ENCODE measurements around the gene MICU2. TPM values are rescaled to one million over a fixed set of nuclear protein-coding genes. Genes with fewer than 3 reads are reported as not detected.

Gene MICU2
- total RNA-seq, 1 donor from 2014 or later, result 61.9 TPM

DNA sequence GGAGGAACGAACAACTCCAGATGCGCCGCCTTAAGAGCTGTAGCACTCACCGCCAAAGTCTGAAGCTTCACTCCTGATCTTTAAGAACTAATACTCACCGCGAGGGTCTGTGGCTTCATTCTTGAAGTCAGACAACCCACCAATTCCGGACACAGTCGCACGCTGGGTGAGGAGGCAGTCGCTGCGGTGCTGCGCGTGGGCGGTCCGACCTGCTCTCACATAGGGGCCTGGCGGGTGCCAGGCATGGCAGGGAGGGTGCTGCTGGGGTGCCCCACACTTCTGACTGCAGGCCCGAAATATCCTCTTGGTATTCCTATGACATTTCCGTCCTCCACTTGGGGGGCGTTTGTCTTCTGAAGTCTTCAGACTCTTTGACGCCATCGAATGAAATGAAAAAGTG is 7.4 kb upstream of the MICU2 start:
- H3K27me3 ChIP-seq, result no peaks in the 10 kb centered on the region
- intact Hi-C loops (cut with DNase I), result no loop called here
- no peak for TF ChIP-seq POLR2AphosphoS5 (IDR thresholded peaks at IDR 0.05; ENCODE audit: insufficient read depth in 1 of 2, low read depth in 1 of 2)

GRCh38 chr13:21610687-21611086 is 6.7 kb upstream of the MICU2 start:
- no peaks in the 10 kb centered on the region for H3K4me1 ChIP-seq
- no peak overlapping the region for H3K4me3 ChIP-seq
- no peaks in the 10 kb centered on the region for H3K36me3 ChIP-seq
- no peak for DNase-seq (ENCODE audit: extremely low spot score in 2 of 2)
- H3K27ac ChIP-seq, result no peak overlapping the region
- H3K9me3 ChIP-seq, result no peaks in the 10 kb centered on the region
- no peak for TF ChIP-seq CTCF (IDR thresholded peaks at IDR 0.05)
- TF ChIP-seq POLR2A (IDR thresholded peaks at IDR 0.05), result no peak
- no peak for TF ChIP-seq POLR2AphosphoS5 (IDR thresholded peaks at IDR 0.05; ENCODE audit: insufficient read depth in 1 of 2, low read depth in 1 of 2)
- intact Hi-C loops (cut with DNase I), result no loop called here
- H3K27me3 ChIP-seq, result no peaks in the 10 kb centered on the region

More for the DNA sequence above, 7.4 kb upstream of the MICU2 start:
- Histone ChIP-seq H3K27ac (no peak overlapping the region), H3K9me3 (no peaks in the 10 kb centered on the region), H3K36me3 (no peaks in the 10 kb centered on the region), H3K4me1 (no peaks in the 10 kb centered on the region), H3K4me3 (no peak overlapping the region)
- DNase-seq (ENCODE audit: extremely low spot score in 2 of 2), result no peak

GRCh38 chr13:21608961-21609360 is 5.0 kb upstream of the MICU2 start:
- H3K27me3 ChIP-seq, result no peaks in the 10 kb centered on the region
- H3K4me1 ChIP-seq, result no peaks in the 10 kb centered on the region
- H3K36me3 ChIP-seq, result no peaks in the 10 kb centered on the region
- no peak overlapping the region for H3K27ac ChIP-seq
- DNase-seq (ENCODE audit: extremely low spot score in 2 of 2), result no peak
- no peaks in the 10 kb centered on the region for H3K9me3 ChIP-seq
- TF ChIP-seq POLR2A (IDR thresholded peaks at IDR 0.05), result no peak
- no peak for TF ChIP-seq POLR2AphosphoS5 (IDR thresholded peaks at IDR 0.05; ENCODE audit: insufficient read depth in 1 of 2, low read depth in 1 of 2)
- TF ChIP-seq CTCF (IDR thresholded peaks at IDR 0.05), result no peak
- no peak overlapping the region for H3K4me3 ChIP-seq
- intact Hi-C loops (cut with DNase I), result no loop called here

- H3K4me1 ChIP-seq, result peaks cover 6% of the 10 kb centered on the region
- no peak overlapping the region for H3K4me3 ChIP-seq
- TF ChIP-seq POLR2AphosphoS5 (IDR thresholded peaks at IDR 0.05; ENCODE audit: insufficient read depth in 1 of 2, low read depth in 1 of 2) (no peak), CTCF (IDR thresholded peaks at IDR 0.05) (no peak), POLR2A (IDR thresholded peaks at IDR 0.05) (no peak)
- H3K27ac ChIP-seq, result no peak overlapping the region
- DNase-seq (ENCODE audit: extremely low spot score in 2 of 2), result no peak
- H3K9me3 ChIP-seq, result no peaks in the 10 kb centered on the region
- no peaks in the 10 kb centered on the region for H3K36me3 ChIP-seq
- H3K27me3 ChIP-seq, result no peaks in the 10 kb centered on the region
- intact Hi-C loops (cut with DNase I), result no loop called here
Observed at GRCh38 chr13:21606796-21607195, 2.8 kb upstream of the MICU2 start.

GRCh38 chr13:21606251-21606650 is 2.3 kb upstream of the MICU2 start:
- Histone ChIP-seq H3K9me3 (no peaks in the 10 kb centered on the region), H3K27me3 (no peaks in the 10 kb centered on the region), H3K27ac (no peak overlapping the region), H3K36me3 (no peaks in the 10 kb centered on the region), H3K4me3 (no peak overlapping the region), H3K4me1 (peaks cover 6% of the 10 kb centered on the region)
- intact Hi-C loops (cut with DNase I), result no loop called here
- DNase-seq (ENCODE audit: extremely low spot score in 2 of 2), result no peak
- TF ChIP-seq POLR2A (IDR thresholded peaks at IDR 0.05) (no peak), POLR2AphosphoS5 (IDR thresholded peaks at IDR 0.05; ENCODE audit: insufficient read depth in 1 of 2, low read depth in 1 of 2) (no peak), CTCF (IDR thresholded peaks at IDR 0.05) (no peak)

- no peak for DNase-seq (ENCODE audit: extremely low spot score in 2 of 2)
- intact Hi-C loops (cut with DNase I), result no loop called here
- no peak for TF ChIP-seq POLR2AphosphoS5 (IDR thresholded peaks at IDR 0.05; ENCODE audit: insufficient read depth in 1 of 2, low read depth in 1 of 2)
- no peak for TF ChIP-seq POLR2A (IDR thresholded peaks at IDR 0.05)
- no peak for TF ChIP-seq CTCF (IDR thresholded peaks at IDR 0.05)
- Histone ChIP-seq H3K27me3 (no peaks in the 10 kb centered on the region), H3K4me1 (peaks cover 9% of the 10 kb centered on the region), H3K9me3 (no peaks in the 10 kb centered on the region), H3K27ac (no peak overlapping the region), H3K36me3 (no peaks in the 10 kb centered on the region), H3K4me3 (no peak overlapping the region)
Observed at GRCh38 chr13:21596722-21597121, 7.2 kb downstream of the MICU2 start.
